Fibroblast of the aortic adventitia (primary cell): ENCODE measurements around the gene NAA50. TPM values are rescaled to one million over a fixed set of nuclear protein-coding genes. Genes with fewer than 3 reads are reported as not detected.

Experiments
- DNase-seq: peaks from one replicate; pipeline ENCODE4 v3.0.0-alpha.2; 2010; ENCODE audit warnings: low read depth
- H3K4me3 ChIP-seq: 2 replicates; pipeline ENCODE4 v1.5.1; 2011; ENCODE audit warnings: low read depth, mild to moderate bottlenecking, control low read depth, low read length, moderate library complexity
- CTCF ChIP-seq: IDR thresholded peaks from 2 replicates; pipeline ENCODE4 v1.5.1; 2011; ENCODE audit warnings: mild to moderate bottlenecking, low read length, control low read depth, inconsistent platforms; ENCODE audit not compliant: insufficient read depth
- total RNA-seq: library from RNA; depleted of rRNA; stranded (reverse); fragments of >200 nt; gene quantifications from 2 replicates; pipeline ENCODE4 v1.2.3, GENCODE V29; 2012; ENCODE audit warnings: low replicate concordance

The NAA50 gene
- total RNA-seq, 1 donor: 242 TPM

GRCh38 chr3:113743006-113743630 lies 2.9 kb downstream of the NAA50 start:
- TF ChIP-seq CTCF: no peak
- H3K4me3 ChIP-seq: peak overlapping the region; percentile 99
- DNase-seq: no peak

- no peak overlapping the region for H3K4me3 ChIP-seq
- no peak for TF ChIP-seq CTCF
- DNase-seq: no peak
Measured at GRCh38 chr3:113741620-113742019, 4.4 kb downstream of the NAA50 start.

GRCh38 chr3:113741086-113741485 lies 5.0 kb downstream of the NAA50 start:
- no peak for DNase-seq
- TF ChIP-seq CTCF: no peak
- no peak overlapping the region for H3K4me3 ChIP-seq

- no peak overlapping the region for H3K4me3 ChIP-seq
- peak; percentile 57 for TF ChIP-seq CTCF
Measured at GRCh38 chr3:113736548-113737089, 9.4 kb downstream of the NAA50 start.

GRCh38 chr3:113731694-113732093 lies 14.4 kb downstream of the NAA50 start:
- DNase-seq: no peak
- no peak overlapping the region for H3K4me3 ChIP-seq
- TF ChIP-seq CTCF: no peak

More at GRCh38 chr3:113736548-113737089, 9.4 kb downstream of the NAA50 start:
- DNase-seq: peak; percentile 86

- no peak for TF ChIP-seq CTCF
- H3K4me3 ChIP-seq: no peak overlapping the region
Measured at GRCh38 chr3:113730550-113730949, 15.5 kb downstream of the NAA50 start.

GRCh38 chr3:113728661-113729060 lies 17.4 kb downstream of the NAA50 start:
- DNase-seq: no peak
- no peak overlapping the region for H3K4me3 ChIP-seq
- TF ChIP-seq CTCF: no peak

More at GRCh38 chr3:113730550-113730949, 15.5 kb downstream of the NAA50 start:
- no peak for DNase-seq
